K562 (cell line): ENCODE measurements around the gene PNMT. TPM values are rescaled to one million over a fixed set of nuclear protein-coding genes. Genes with fewer than 3 reads are reported as not detected.

Experiments used
- ATAC-seq: fragments of 200-7000 bp; cut with Tn5 transposase; 3 replicates; pipeline ENCODE4 v1.9.1; 2020; ENCODE audit warnings: moderate library complexity
- BruUV-seq: library from RNA; stranded (reverse); fragments of 400-500 nt; replicated peaks from 2 replicates; lab custom pipeline; 2021; lab: Mats Ljungman, UMichigan
- CTCF ChIA-PET: fragments of 300-600 bp; formaldehyde crosslinking; extraction: SDS; loops from one replicate; lab custom pipeline; 2021; ENCODE audit warnings: low intra/inter-chr PET ratio; lab: Yijun Ruan, JAX
- POLR2A ChIA-PET: fragments of 300-600, 350-650 bp; sonication (Branson Sonifier 250); formaldehyde crosslinking; extraction: SDS; loops from one replicate; lab custom pipeline; 2021; ENCODE audit warnings: antibody characterized with exemption, inconsistent platforms; lab: Yijun Ruan, JAX
- DNase-seq, 4 experiments: peaks; one replicate each; pipeline versions ENCODE4 v3.0.0 to v3.0.0-alpha.2; 2011 to 2018; ENCODE audit warnings: low spot score in 3 of 4, mixed read lengths in 3 of 4; ENCODE audit errors: extremely low read depth in 1 of 4
- FAIRE-seq: peaks from 2 replicates; lab custom pipeline; 2011; peaks lifted over from hg19 to GRCh38; lab: Jason Lieb, UNC
- H2AFZ ChIP-seq: 2 replicates; pipeline ENCODE4 v1.6.0; 2011; ENCODE audit warnings: low read depth, low read length, control low read depth, inconsistent platforms
- H3K27ac ChIP-seq: fragments of 200-600 bp; 3 replicates; pipeline ENCODE4 v1.8.0; 2011; ENCODE audit warnings: low read depth, mild to moderate bottlenecking, control low read depth, inconsistent platforms, low read length, moderate library complexity, mixed read lengths; ENCODE audit errors: extremely low read depth
- H3K27me3 ChIP-seq, 2 experiments: fragments of 300-600 bp in 1 of 2; 2 replicates in 1 of 2; 3 replicates in 1 of 2; pipeline versions ENCODE4 v1.6.0 to v1.8.0; 2011; ENCODE audit warnings: inconsistent platforms in 2 of 2, low read length in 2 of 2, mild to moderate bottlenecking in 1 of 2, mixed read lengths in 1 of 2, moderate library complexity in 1 of 2; ENCODE audit not compliant: control insufficient read depth in 2 of 2, insufficient read depth in 2 of 2
- H3K36me3 ChIP-seq: fragments of 300-600 bp; 3 replicates; pipeline ENCODE4 v1.8.0; 2011; ENCODE audit warnings: mild to moderate bottlenecking, low read length, inconsistent platforms; ENCODE audit not compliant: control insufficient read depth, insufficient read depth
- H3K4me1 ChIP-seq, 2 experiments: fragments of 200-600 bp in 1 of 2; replicated peaks in 1 of 2; 2 replicates in 1 of 2; 3 replicates in 1 of 2; pipeline versions ENCODE4 v1.5.1 to v1.8.0; 2011; ENCODE audit warnings: inconsistent platforms in 2 of 2, low read length in 2 of 2, mild to moderate bottlenecking in 1 of 2, mixed read lengths in 1 of 2, moderate library complexity in 1 of 2; ENCODE audit not compliant: control insufficient read depth in 2 of 2, insufficient read depth in 2 of 2
- H3K4me2 ChIP-seq: 2 replicates; pipeline ENCODE4 v1.6.1; 2011; ENCODE audit warnings: low read length, control low read depth, inconsistent platforms, mixed read lengths; ENCODE audit not compliant: insufficient read depth
- H3K4me3 ChIP-seq: fragments of 200-600 bp; sonication (generic), shearing (Covaris generic); 2 replicates; pipeline ENCODE4 v1.5.1; 2016; ENCODE audit warnings: control low read depth, inconsistent platforms
- H3K79me2 ChIP-seq: fragments of 200-600 bp; 3 replicates; pipeline ENCODE4 v1.8.0; 2011; ENCODE audit warnings: low read length, inconsistent platforms; ENCODE audit not compliant: control insufficient read depth, insufficient read depth
- H3K9ac ChIP-seq, 2 experiments: 2 replicates each; pipeline versions ENCODE4 v1.6.0 to v1.6.1; 2011; ENCODE audit warnings: low read depth in 2 of 2, low read length in 2 of 2, control low read depth in 1 of 2, inconsistent platforms in 1 of 2, mild to moderate bottlenecking in 1 of 2, mixed read lengths in 1 of 2; ENCODE audit not compliant: insufficient read depth in 1 of 2
- H3K9me1 ChIP-seq: one replicate; pipeline ENCODE4 v1.6.0; 2011; ENCODE audit warnings: inconsistent platforms, mild to moderate bottlenecking, low read length, moderate library complexity; ENCODE audit not compliant: control insufficient read depth, insufficient read depth
- H3K9me3 ChIP-seq: replicated peaks from 2 replicates; pipeline ENCODE4 v1.5.1; 2011; ENCODE audit warnings: low read depth, low read length, inconsistent platforms; ENCODE audit not compliant: control insufficient read depth, insufficient read depth
- H4K20me1 ChIP-seq: replicated peaks from 2 replicates; pipeline ENCODE4 v1.6.1; 2011; ENCODE audit warnings: low read length, inconsistent platforms, mixed read lengths; ENCODE audit not compliant: control insufficient read depth, insufficient read depth
- CREB1 ChIP-seq, 2 experiments: sonication (generic) in 1 of 2; formaldehyde crosslinking in 1 of 2; IDR thresholded peaks; 2 replicates each; pipeline versions ENCODE4 v1.6.1 to v1.8.0; 2012 to 2022; ENCODE audit warnings: inconsistent platforms in 1 of 2, mild to moderate bottlenecking in 1 of 2, missing genetic modification reagents in 1 of 2, moderate library complexity in 1 of 2
- DACH1 ChIP-seq: fragments of 450-650 bp; IDR thresholded peaks from 2 replicates; pipeline ENCODE4 v1.6.1; 2018; ENCODE audit not compliant: partially characterized antibody
- HMGN3 ChIP-seq: IDR thresholded peaks from 2 replicates; pipeline ENCODE4 v1.6.1; 2011; ENCODE audit warnings: borderline replicate concordance, low read depth, mild to moderate bottlenecking, mixed read lengths, low read length; ENCODE audit not compliant: insufficient read length; ENCODE audit errors: extremely low read depth
- KLF1 ChIP-seq: fragments of 450-650 bp; IDR thresholded peaks from 2 replicates; pipeline ENCODE4 v1.6.1; 2016; ENCODE audit warnings: missing genetic modification characterization, missing compliant biosample characterization
- KLF16 ChIP-seq: IDR thresholded peaks from 2 replicates; pipeline ENCODE4 v1.6.1; 2016; ENCODE audit warnings: antibody characterized with exemption
- MLX ChIP-seq, 2 experiments: fragments of 450-650 bp in 1 of 2; sonication (generic) in 1 of 2; formaldehyde crosslinking; conservative IDR thresholded peaks; 2 replicates each; pipeline versions ENCODE4 v1.4.0 to v1.8.1; 2020 to 2022; ENCODE audit warnings: mild to moderate bottlenecking in 1 of 2, missing genetic modification reagents in 1 of 2
- RBM22 ChIP-seq: fragments of 200-400 bp; formaldehyde crosslinking; IDR thresholded peaks from 2 replicates; pipeline ENCODE4 v1.6.1; 2018; ENCODE audit warnings: low read length, low read depth; ENCODE audit not compliant: poor library complexity, severe bottlenecking
- RREB1 ChIP-seq: fragments of 250-450 bp; sonication (Bioruptor Pico); IDR thresholded peaks from 2 replicates; pipeline ENCODE4 v1.4.0; 2020
- ZBTB17 ChIP-seq: fragments of 450-650 bp; formaldehyde crosslinking; IDR thresholded peaks from 2 replicates; pipeline ENCODE4 v1.4.0; 2020; ENCODE audit warnings: mild to moderate bottlenecking
- ZNF551 ChIP-seq: fragments of 250-450 bp; sonication (Bioruptor Pico); IDR thresholded peaks from 2 replicates; pipeline ENCODE4 v1.5.0; 2021; ENCODE audit warnings: mild to moderate bottlenecking, moderate library complexity
- WGBS: fragments of 100-300 bp; shearing (Covaris generic); methylation state at CpG from one replicate; pipeline ENCODE4 v1.1.6; 2016; ENCODE audit warnings: low coverage, mixed read lengths; ENCODE audit not compliant: insufficient coverage; ENCODE audit errors: missing lambda C conversion rate; 5-methylcytosine and 5-hydroxymethylcytosine counted together
- in situ Hi-C: fragments of 300-500 bp; cut with MboI; formaldehyde crosslinking; loops from 4 replicates; pipeline ENCODE4 v1.15.0; 2018; ENCODE audit warnings: inconsistent platforms, mixed read lengths
- intact Hi-C: fragments of 100-400 bp; cut with micrococcal nuclease; formaldehyde crosslinking; loops from 2 replicates; pipeline ENCODE4 v1.14.2; 2022
- polyA plus RNA-seq, 8 experiments: library from polyadenylated mRNA; depleted of rRNA in 4 of 8; stranded (reverse) in 5 of 8; unstranded in 3 of 8; fragments of >200 nt; fragmentation: Nextera tagmentation in 2 of 8; fragmentation: Illumina TruSeq in 1 of 8; extraction: Ambion mirVana in 2 of 8; extraction: Trizol in 1 of 8; gene quantifications; 2 replicates each; pipeline versions ENCODE4 v1.2.1 to v1.2.3, GENCODE V29; 2011 to 2014; ENCODE audit warnings: inconsistent platforms in 1 of 8, missing spikeins in 1 of 8
- total RNA-seq, 7 experiments: library from RNA; depleted of rRNA in 6 of 7; stranded (reverse); fragments of >200 nt in 6 of 7; fragmentation: Illumina TruSeq in 2 of 7; extraction: Trizol in 2 of 7; gene quantifications; 2 replicates each; pipeline versions ENCODE4 v1.2.1 to v1.2.3, GENCODE V29; 2011 to 2021; ENCODE audit warnings: low replicate concordance in 1 of 7
- TF ChIP-seq, protein P1 (sequence below): sonication (generic); formaldehyde crosslinking; IDR thresholded peaks from 2 replicates; pipeline ENCODE4 v1.8.1; 2023; ENCODE audit warnings: mild to moderate bottlenecking, missing genetic modification reagents

PNMT gene
- total and polyA plus RNA-seq, 9 of the 15 experiments (the other 6 are each of a cell fraction or from before 2014, with no cell fraction given), result 0.55 to 18.1 (median 5.8) TPM

- H3K9me3 ChIP-seq, result no peaks in the 10 kb centered on the region
- no peaks in the 10 kb centered on the region for H3K27me3 ChIP-seq
- in situ Hi-C loops (no loop called here), intact Hi-C loops (no loop called here)
- no peak overlapping the region for H3K4me3 ChIP-seq
- no peak for DNase-seq
- H4K20me1 ChIP-seq, result no peaks in the 10 kb centered on the region
- peak overlapping the region in 1 of 2 experiments; percentile 64; a peak in 2 of 4 replicates for H3K9ac ChIP-seq
- peak; percentile 37; the same call in 2 of the 3 replicates for ATAC-seq
- H3K9me1 ChIP-seq, result no peaks in the 10 kb centered on the region
- H3K4me1 ChIP-seq, result peaks cover 0 to 13% of the 10 kb centered on the region in 2 experiments; a peak in 2 of 5 replicates
- H2AFZ ChIP-seq, result no peak overlapping the region
- H3K79me2 ChIP-seq, result no peaks in the 10 kb centered on the region
- H3K27ac ChIP-seq, result no peak overlapping the region
- no peak overlapping the region for H3K4me2 ChIP-seq
- WGBS, result 47% methylated on average over 11 of the region's 11 CpGs
- POLR2A ChIA-PET, result interaction anchor here (1.0 kb wide), 1 partner anchor 8 kb away, joined by 3 read pairs; no protein-coding TSS in a partner anchor
- no TSS peak for BruUV-seq
- no peaks in the 10 kb centered on the region for H3K36me3 ChIP-seq
- CTCF ChIA-PET, result no interaction called here
- FAIRE-seq, result no peak
- TF ChIP-seq RREB1 (CRISPR knock-in tag) (no peak), MLX (CRISPR knock-in tag; conservative IDR thresholded peaks at IDR 0.05) (no peak), KLF16 (no peak), CREB1 (IDR thresholded peaks at IDR 0.05) (no peak), CREB1 (CRISPR knock-in tag; IDR thresholded peaks at IDR 0.05) (no peak), KLF1 (tag) (no peak), RBM22 (no peak), ZNF551 (CRISPR knock-in tag) (no peak), HMGN3 (no peak), DACH1 (no peak), ZBTB17 (CRISPR knock-in tag) (no peak)
- TF ChIP-seq, protein P1, sequence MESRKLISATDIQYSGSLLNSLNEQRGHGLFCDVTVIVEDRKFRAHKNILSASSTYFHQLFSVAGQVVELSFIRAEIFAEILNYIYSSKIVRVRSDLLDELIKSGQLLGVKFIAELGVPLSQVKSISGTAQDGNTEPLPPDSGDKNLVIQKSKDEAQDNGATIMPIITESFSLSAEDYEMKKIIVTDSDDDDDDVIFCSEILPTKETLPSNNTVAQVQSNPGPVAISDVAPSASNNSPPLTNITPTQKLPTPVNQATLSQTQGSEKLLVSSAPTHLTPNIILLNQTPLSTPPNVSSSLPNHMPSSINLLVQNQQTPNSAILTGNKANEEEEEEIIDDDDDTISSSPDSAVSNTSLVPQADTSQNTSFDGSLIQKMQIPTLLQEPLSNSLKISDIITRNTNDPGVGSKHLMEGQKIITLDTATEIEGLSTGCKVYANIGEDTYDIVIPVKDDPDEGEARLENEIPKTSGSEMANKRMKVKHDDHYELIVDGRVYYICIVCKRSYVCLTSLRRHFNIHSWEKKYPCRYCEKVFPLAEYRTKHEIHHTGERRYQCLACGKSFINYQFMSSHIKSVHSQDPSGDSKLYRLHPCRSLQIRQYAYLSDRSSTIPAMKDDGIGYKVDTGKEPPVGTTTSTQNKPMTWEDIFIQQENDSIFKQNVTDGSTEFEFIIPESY, result no peak
These were observed 48.8 kb downstream of the PNMT start for GRCh38 chr17:39716879-39717536.
